GM12878 (cell line): Measurements from ENCODE around the gene FBXL17. TPM values are rescaled to one million over a fixed set of nuclear protein-coding genes. Genes with fewer than 3 reads are reported as not detected.

Experiments
- ATAC-seq: fragments of 200-7000 bp; cut with Tn5 transposase; 3 replicates; pipeline ENCODE4 v1.9.1; 2020; ENCODE audit warnings: mild to moderate bottlenecking, moderate library complexity
- BruUV-seq: library from RNA; stranded (reverse); fragments of 400-500 nt; replicated peaks from 2 replicates; lab custom pipeline; 2021; lab: Mats Ljungman, UMichigan
- CTCF ChIA-PET: fragments of 300-600 bp; sonication (Branson Sonifier 250); formaldehyde crosslinking; extraction: SDS; loops from one replicate; lab custom pipeline; 2021; ENCODE audit warnings: inconsistent platforms; lab: Yijun Ruan, JAX
- POLR2A ChIA-PET: fragments of 350-600 bp; formaldehyde crosslinking; extraction: SDS; loops from one replicate; lab custom pipeline; 2021; ENCODE audit warnings: inconsistent platforms; lab: Charles Lee
- RAD21 ChIA-PET: fragments of 300-600 bp; sonication (Branson Sonifier 250); formaldehyde crosslinking; loops from one replicate; lab custom pipeline; 2023; ENCODE audit warnings: antibody characterized with exemption; ENCODE audit not compliant: unreplicated experiment; lab: Charles Lee
- SMC1A ChIA-PET: fragments of 300-600 bp; sonication (Branson Sonifier 250); formaldehyde crosslinking; loops from one replicate; lab custom pipeline; 2023; ENCODE audit not compliant: unreplicated experiment, uncharacterized antibody; lab: Charles Lee
- DNase-seq: peaks from one replicate; pipeline ENCODE4 v3.0.0-alpha.2; 2011; ENCODE audit warnings: low read depth, low spot score
- FAIRE-seq: peaks from 3 replicates; lab custom pipeline; 2011; peaks lifted over from hg19 to GRCh38; lab: Jason Lieb, UNC
- H2AFZ ChIP-seq: 2 replicates; pipeline ENCODE4 v1.6.0; 2011; ENCODE audit warnings: low read depth, low read length, control low read depth; ENCODE audit not compliant: control insufficient read depth
- H3K27ac ChIP-seq: 2 replicates; pipeline ENCODE4 v1.5.1; 2011; ENCODE audit warnings: control low read depth; ENCODE audit not compliant: control insufficient read depth, insufficient read depth
- H3K27me3 ChIP-seq, 2 experiments: replicated peaks in 1 of 2; 2 replicates each; pipeline versions ENCODE4 v1.6.0 to v1.6.1; 2011; ENCODE audit warnings: low read length in 1 of 2; ENCODE audit not compliant: control insufficient read depth in 2 of 2, insufficient read depth in 2 of 2
- H3K36me3 ChIP-seq, 2 experiments: 2 replicates each; pipeline ENCODE4 v1.5.1; 2011; ENCODE audit warnings: low read length in 1 of 2; ENCODE audit not compliant: control insufficient read depth in 2 of 2, insufficient read depth in 2 of 2
- H3K4me1 ChIP-seq: 2 replicates; pipeline ENCODE4 v1.6.1; 2011; ENCODE audit warnings: mild to moderate bottlenecking, low read length, moderate library complexity, mixed read lengths; ENCODE audit not compliant: control insufficient read depth, insufficient read depth
- H3K4me2 ChIP-seq: 2 replicates; pipeline ENCODE4 v1.6.0; 2011; ENCODE audit warnings: control low read depth; ENCODE audit not compliant: control insufficient read depth, insufficient read depth
- H3K4me3 ChIP-seq: fragments of 200-600 bp; sonication (generic); 2 replicates; pipeline ENCODE4 v1.5.1; 2016
- H3K79me2 ChIP-seq: 2 replicates; pipeline ENCODE4 v1.6.0; 2011; ENCODE audit warnings: low read length; ENCODE audit not compliant: control insufficient read depth, insufficient read depth
- H3K9ac ChIP-seq: 2 replicates; pipeline ENCODE4 v1.8.0; 2011; ENCODE audit warnings: low read length, control low read depth, mixed read lengths; ENCODE audit not compliant: control insufficient read depth, insufficient read depth
- H3K9me3 ChIP-seq: replicated peaks from 3 replicates; pipeline ENCODE4 v1.5.1; 2011; ENCODE audit warnings: mild to moderate bottlenecking, low read length; ENCODE audit not compliant: control insufficient read depth, insufficient read depth
- H4K20me1 ChIP-seq: 2 replicates; pipeline ENCODE4 v1.6.0; 2011; ENCODE audit not compliant: control insufficient read depth, insufficient read depth
- CBX5 ChIP-seq: sonication (generic); IDR thresholded peaks from 2 replicates; pipeline ENCODE4 v1.6.1; 2016; ENCODE audit warnings: low read depth, moderate library complexity, mild to moderate bottlenecking, inconsistent platforms
- HDAC6 ChIP-seq: fragments of 200-600 bp; sonication (generic); IDR thresholded peaks from one replicate; pipeline ENCODE4 v1.8.0; 2017; ENCODE audit warnings: antibody characterized with exemption; ENCODE audit not compliant: unreplicated experiment
- IRF4 ChIP-seq: IDR thresholded peaks from 2 replicates; pipeline ENCODE4 v1.6.1; 2011; ENCODE audit warnings: low read depth, low read length
- JUNB ChIP-seq: IDR thresholded peaks from 2 replicates; pipeline ENCODE4 v1.6.1; 2016; ENCODE audit warnings: antibody characterized with exemption, mild to moderate bottlenecking
- MTA2 ChIP-seq: fragments of 450-650 bp; IDR thresholded peaks from 2 replicates; pipeline ENCODE4 v1.6.1; 2016; ENCODE audit warnings: low read depth, mild to moderate bottlenecking, moderate library complexity
- NFXL1 ChIP-seq: fragments of 450-650 bp; IDR thresholded peaks from 2 replicates; pipeline ENCODE4 v1.6.1; 2017; ENCODE audit warnings: antibody characterized with exemption, mild to moderate bottlenecking, borderline replicate concordance
- NKRF ChIP-seq: fragments of 450-650 bp; conservative IDR thresholded peaks from 2 replicates; pipeline ENCODE4 v1.6.1; 2017; ENCODE audit warnings: mild to moderate bottlenecking, moderate library complexity
- SMARCA5 ChIP-seq: fragments of 450-650 bp; IDR thresholded peaks from 2 replicates; pipeline ENCODE4 v1.6.1; 2017; ENCODE audit warnings: mild to moderate bottlenecking
- STAT3 ChIP-seq: IDR thresholded peaks from 2 replicates; pipeline ENCODE4 v1.6.1; 2011; ENCODE audit warnings: low read depth, low read length, improper control_type of control experiment
- SUPT20H ChIP-seq: IDR thresholded peaks from 2 replicates; pipeline ENCODE4 v1.6.1; 2011; ENCODE audit warnings: low read depth, mild to moderate bottlenecking, low read length, moderate library complexity, borderline replicate concordance; ENCODE audit not compliant: control insufficient read depth
- YBX1 ChIP-seq: fragments of 450-650 bp; IDR thresholded peaks from 2 replicates; pipeline ENCODE4 v1.6.1; 2016; ENCODE audit warnings: antibody characterized with exemption
- ZBED1 ChIP-seq: IDR thresholded peaks from 2 replicates; pipeline ENCODE4 v1.6.1; 2016; ENCODE audit warnings: borderline replicate concordance
- ZBTB40 ChIP-seq: fragments of 450-650 bp; IDR thresholded peaks from 2 replicates; pipeline ENCODE4 v1.6.1; 2016; ENCODE audit warnings: mild to moderate bottlenecking, moderate library complexity, borderline replicate concordance
- WGBS: methylation state at CpG from one replicate; pipeline ENCODE4 v1.1.6; 2016; ENCODE audit warnings: low lambda C conversion rate; ENCODE audit not compliant: insufficient replicate concordance, insufficient coverage; ENCODE audit errors: missing lambda C conversion rate; 5-methylcytosine and 5-hydroxymethylcytosine counted together
- in situ Hi-C: fragments of 300-500 bp; cut with MboI; formaldehyde crosslinking; loops from 9 replicates; pipeline ENCODE4 v1.14.3; 2018; ENCODE audit warnings: mixed read lengths
- intact Hi-C: fragments of 100-400 bp; cut with micrococcal nuclease; formaldehyde crosslinking; loops from one replicate; pipeline ENCODE4 v1.14.2; 2022; ENCODE audit not compliant: unreplicated experiment
- polyA plus RNA-seq, 11 experiments: library from polyadenylated mRNA; depleted of rRNA in 4 of 11; unstranded in 6 of 11; stranded (reverse) in 5 of 11; fragments of >200 nt; fragmentation: Nextera tagmentation in 4 of 11; fragmentation: Illumina TruSeq in 1 of 11; extraction: Ambion mirVana in 4 of 11; extraction: Trizol in 1 of 11; gene quantifications; 1 replicate in 1 of 11; 2 replicates in 10 of 11; pipeline versions ENCODE4 v1.2.1 to v1.2.3, GENCODE V29; 2011 to 2016; ENCODE audit warnings: inconsistent platforms in 2 of 11, missing spikeins in 2 of 11, low read depth in 1 of 11
- total RNA-seq, 4 experiments: library from RNA; depleted of rRNA in 3 of 4; stranded (reverse); fragments of >200 nt in 3 of 4; fragmentation: Illumina TruSeq in 1 of 4; extraction: Trizol in 1 of 4; gene quantifications; 2 replicates each; pipeline versions ENCODE4 v1.2.1 to v1.2.3, GENCODE V29; 2013 to 2021
- TF ChIP-seq, protein P1 (sequence below): fragments of 450-650 bp; IDR thresholded peaks from 2 replicates; pipeline ENCODE4 v1.6.1; 2017; ENCODE audit warnings: borderline replicate concordance
- TF ChIP-seq, protein P2 (sequence below): IDR thresholded peaks from 2 replicates; pipeline ENCODE4 v1.6.1; 2011; ENCODE audit warnings: borderline replicate concordance, low read depth, mild to moderate bottlenecking, moderate library complexity, low read length; ENCODE audit not compliant: insufficient read depth, poor library complexity, severe bottlenecking

Gene FBXL17
- total and polyA plus RNA-seq, 10 of the 15 experiments (the other 5 are each of a cell fraction or from before 2014, with no cell fraction given), result 0.88 to 9.0 (median 4.4) TPM

GRCh38 chr5:107835096-107835495 lies 546.8 kb downstream of the FBXL17 start (continued):
- no peak for TF ChIP-seq SUPT20H
- no peak for TF ChIP-seq NFXL1
- TF ChIP-seq JUNB, result no peak
- TF ChIP-seq, protein P1, sequence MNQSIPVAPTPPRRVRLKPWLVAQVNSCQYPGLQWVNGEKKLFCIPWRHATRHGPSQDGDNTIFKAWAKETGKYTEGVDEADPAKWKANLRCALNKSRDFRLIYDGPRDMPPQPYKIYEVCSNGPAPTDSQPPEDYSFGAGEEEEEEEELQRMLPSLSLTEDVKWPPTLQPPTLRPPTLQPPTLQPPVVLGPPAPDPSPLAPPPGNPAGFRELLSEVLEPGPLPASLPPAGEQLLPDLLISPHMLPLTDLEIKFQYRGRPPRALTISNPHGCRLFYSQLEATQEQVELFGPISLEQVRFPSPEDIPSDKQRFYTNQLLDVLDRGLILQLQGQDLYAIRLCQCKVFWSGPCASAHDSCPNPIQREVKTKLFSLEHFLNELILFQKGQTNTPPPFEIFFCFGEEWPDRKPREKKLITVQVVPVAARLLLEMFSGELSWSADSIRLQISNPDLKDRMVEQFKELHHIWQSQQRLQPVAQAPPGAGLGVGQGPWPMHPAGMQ, result no peak
- no peak for TF ChIP-seq SMARCA5
- no peak for TF ChIP-seq HDAC6
- TF ChIP-seq CBX5, result no peak
- no peak for TF ChIP-seq NKRF
- no peak for TF ChIP-seq STAT3

DNA sequence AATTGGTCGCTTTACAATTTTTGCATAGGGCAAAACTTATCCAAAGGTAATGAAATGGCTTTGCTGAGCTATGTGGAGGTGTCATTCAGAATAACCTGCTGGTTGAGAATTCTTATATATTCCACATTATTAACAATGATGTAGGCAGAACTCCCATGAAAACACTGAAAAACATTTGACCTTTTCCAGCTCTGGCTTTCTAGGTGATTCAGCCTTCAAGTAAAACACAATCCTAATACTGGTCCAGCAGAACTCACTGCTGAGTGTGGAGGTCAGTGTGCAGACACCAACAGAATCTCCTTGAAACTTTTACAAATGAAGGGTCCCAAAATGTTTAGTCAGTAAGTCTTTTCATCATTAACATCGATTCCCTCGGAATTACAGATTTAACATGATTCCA lies 549.2 kb downstream of the FBXL17 start:
- intact Hi-C loops, result no loop called here
- no peaks in the 10 kb centered on the region for H3K27me3 ChIP-seq
- SMC1A ChIA-PET, result interaction anchor here (0.6 to 2.0 kb wide), 8 partner anchors 8 to 403 kb away, joined by 3 to 9 read pairs (median 3); no protein-coding TSS in a partner anchor
- in situ Hi-C loops, result no loop called here
- no peaks in the 10 kb centered on the region for H3K4me1 ChIP-seq
- no peak overlapping the region for H2AFZ ChIP-seq
- H3K9ac ChIP-seq, result no peak overlapping the region
- CTCF ChIA-PET, result interaction anchor here (0.8 to 1.0 kb wide), 2 partner anchors 10 to 24 kb away, joined by 3 to 4 read pairs; no protein-coding TSS in a partner anchor
- H4K20me1 ChIP-seq, result no peaks in the 10 kb centered on the region
- H3K79me2 ChIP-seq, result no peaks in the 10 kb centered on the region
- RAD21 ChIA-PET, result interaction anchor here (1.4 kb wide), 1 partner anchor 20 kb away, joined by 4 read pairs; no protein-coding TSS in a partner anchor
- H3K9me3 ChIP-seq, result no peaks in the 10 kb centered on the region; the same call in 2 of the 3 replicates
- no peaks in the 10 kb centered on the region for H3K36me3 ChIP-seq
- H3K4me3 ChIP-seq, result no peak overlapping the region
- FAIRE-seq (no peak), DNase-seq (no peak), ATAC-seq (no peak)
- no peak overlapping the region for H3K4me2 ChIP-seq
- no peak overlapping the region for H3K27ac ChIP-seq
- WGBS, result 42% methylated on average over 3 of the region's 3 CpGs
- POLR2A ChIA-PET, result no interaction called here
- BruUV-seq, result no TSS peak
- TF ChIP-seq ZBTB40 (no peak), YBX1 (no peak), IRF4 (no peak), ZBED1 (no peak), MTA2 (no peak)
- TF ChIP-seq, protein P2, sequence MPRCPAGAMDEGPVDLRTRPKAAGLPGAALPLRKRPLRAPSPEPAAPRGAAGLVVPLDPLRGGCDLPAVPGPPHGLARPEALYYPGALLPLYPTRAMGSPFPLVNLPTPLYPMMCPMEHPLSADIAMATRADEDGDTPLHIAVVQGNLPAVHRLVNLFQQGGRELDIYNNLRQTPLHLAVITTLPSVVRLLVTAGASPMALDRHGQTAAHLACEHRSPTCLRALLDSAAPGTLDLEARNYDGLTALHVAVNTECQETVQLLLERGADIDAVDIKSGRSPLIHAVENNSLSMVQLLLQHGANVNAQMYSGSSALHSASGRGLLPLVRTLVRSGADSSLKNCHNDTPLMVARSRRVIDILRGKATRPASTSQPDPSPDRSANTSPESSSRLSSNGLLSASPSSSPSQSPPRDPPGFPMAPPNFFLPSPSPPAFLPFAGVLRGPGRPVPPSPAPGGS, result no peak
